Endothelial cell of umbilical vein (primary cell): ENCODE results near the gene ALDH5A1. TPM values are rescaled to one million over a fixed set of nuclear protein-coding genes. Genes with fewer than 3 reads are reported as not detected.

Experiments used
- BruUV-seq: library from RNA; stranded (reverse); fragments of 400-500 nt; replicated peaks from 2 replicates; lab custom pipeline; 2021; lab: Mats Ljungman, UMichigan
- CTCF ChIA-PET: fragments of 300-600, 350-600 bp; sonication (Branson Sonifier 250); formaldehyde crosslinking; loops from one replicate; lab custom pipeline; 2021; ENCODE audit warnings: antibody characterized with exemption, inconsistent platforms; lab: Charles Lee
- POLR2A ChIA-PET: fragments of 300-600, 350-600 bp; sonication (Branson Sonifier 250); formaldehyde crosslinking; loops from one replicate; lab custom pipeline; 2021; ENCODE audit warnings: antibody characterized with exemption, inconsistent platforms; lab: Charles Lee
- DNase-seq: peaks from one replicate; pipeline ENCODE4 v3.0.0-alpha.2; 2011; ENCODE audit warnings: low read depth, low spot score
- FAIRE-seq: peaks from 2 replicates; lab custom pipeline; 2011; peaks lifted over from hg19 to GRCh38; lab: Jason Lieb, UNC
- H2AFZ ChIP-seq: 2 replicates; pipeline ENCODE4 v1.6.0; 2012; ENCODE audit warnings: low read depth, low read length, control low read depth, inconsistent platforms
- H3K27ac ChIP-seq: 2 replicates; pipeline ENCODE4 v1.5.1; 2011; ENCODE audit warnings: low read depth, mild to moderate bottlenecking, control low read depth, low read length, moderate library complexity; ENCODE audit not compliant: insufficient read depth
- H3K27me3 ChIP-seq, 2 experiments: 2 replicates each; pipeline versions ENCODE4 v1.6.0 to v1.6.1; 2011; ENCODE audit warnings: low read length in 2 of 2, mixed read lengths in 1 of 2; ENCODE audit not compliant: control insufficient read depth in 2 of 2, insufficient read depth in 2 of 2
- H3K36me3 ChIP-seq, 2 experiments: 2 replicates in 1 of 2; 3 replicates in 1 of 2; pipeline ENCODE4 v1.5.1; 2011; ENCODE audit warnings: low read length in 2 of 2, mild to moderate bottlenecking in 1 of 2, moderate library complexity in 1 of 2; ENCODE audit not compliant: control insufficient read depth in 2 of 2, insufficient read depth in 2 of 2; ENCODE audit errors: extremely low read depth in 1 of 2
- H3K4me1 ChIP-seq: 3 replicates; pipeline ENCODE4 v1.5.1; 2011; ENCODE audit warnings: mild to moderate bottlenecking, low read length; ENCODE audit not compliant: control insufficient read depth, insufficient read depth; ENCODE audit errors: extremely low read depth
- H3K4me2 ChIP-seq: 2 replicates; pipeline ENCODE4 v1.6.1; 2011; ENCODE audit warnings: low read length, control low read depth, mixed read lengths; ENCODE audit not compliant: insufficient read depth
- H3K4me3 ChIP-seq, 3 experiments: fragments of 200-600 bp in 1 of 3; sonication (generic), shearing (Covaris generic) in 1 of 3; replicated peaks in 1 of 3; 2 replicates each; pipeline ENCODE4 v1.5.1; 2011 to 2016; ENCODE audit warnings: control low read depth in 3 of 3, low read length in 3 of 3, mild to moderate bottlenecking in 2 of 3, inconsistent platforms in 1 of 3, low read depth in 1 of 3, moderate library complexity in 1 of 3; ENCODE audit not compliant: insufficient read depth in 1 of 3
- H3K79me2 ChIP-seq: 2 replicates; pipeline ENCODE4 v1.6.0; 2012; ENCODE audit warnings: low read length, inconsistent platforms; ENCODE audit not compliant: control insufficient read depth, insufficient read depth
- H3K9ac ChIP-seq: replicated peaks from 2 replicates; pipeline ENCODE3; 2011; ENCODE audit warnings: low read length, control low read depth; ENCODE audit not compliant: insufficient read depth; ENCODE audit errors: extremely low read depth
- H3K9me1 ChIP-seq: replicated peaks from 3 replicates; pipeline ENCODE4 v1.6.0; 2011; ENCODE audit warnings: mild to moderate bottlenecking, low read length; ENCODE audit not compliant: control insufficient read depth, insufficient read depth; ENCODE audit errors: extremely low read depth
- H3K9me3 ChIP-seq: replicated peaks from 2 replicates; pipeline ENCODE4 v1.5.1; 2012; ENCODE audit warnings: low read length, inconsistent platforms; ENCODE audit not compliant: control insufficient read depth, insufficient read depth
- H4K20me1 ChIP-seq: replicated peaks from 2 replicates; pipeline ENCODE3; 2011; ENCODE audit warnings: mild to moderate bottlenecking, low read length; ENCODE audit not compliant: control insufficient read depth, insufficient read depth; ENCODE audit errors: extremely low read depth
- CTCF ChIP-seq, 2 donors: IDR thresholded peaks; 1 replicate in 1 of 2; 2 replicates in 1 of 2; pipeline ENCODE4 v1.5.1; 2011; ENCODE audit warnings: low read length in 2 of 2, mild to moderate bottlenecking in 2 of 2, moderate library complexity in 2 of 2, control low read depth in 1 of 2, inconsistent platforms in 1 of 2, low read depth in 1 of 2; ENCODE audit not compliant: insufficient read depth in 1 of 2; ENCODE audit errors: extremely low read depth in 1 of 2
- EZH2 ChIP-seq: IDR thresholded peaks from 2 replicates; pipeline ENCODE4 v1.6.1; 2012; ENCODE audit warnings: borderline replicate concordance, low read depth, mild to moderate bottlenecking, moderate library complexity, low read length, inconsistent platforms; ENCODE audit not compliant: severe bottlenecking
- FOS ChIP-seq: IDR thresholded peaks from 2 replicates; pipeline ENCODE4 v1.6.1; 2011; ENCODE audit warnings: mild to moderate bottlenecking, low read length, moderate library complexity, borderline replicate concordance; ENCODE audit not compliant: insufficient read depth
- GATA2 ChIP-seq: IDR thresholded peaks from 2 replicates; pipeline ENCODE4 v1.7.0; 2011; ENCODE audit warnings: low read depth, mild to moderate bottlenecking, moderate library complexity, mixed read lengths, low read length; ENCODE audit not compliant: insufficient read length, insufficient read depth
- JUN ChIP-seq: IDR thresholded peaks from 2 replicates; pipeline ENCODE4 v1.6.1; 2011; ENCODE audit warnings: borderline replicate concordance, low read depth; ENCODE audit not compliant: insufficient read length, insufficient read depth
- MAX ChIP-seq: IDR thresholded peaks from 2 replicates; pipeline ENCODE4 v1.6.1; 2011; ENCODE audit not compliant: insufficient read depth, insufficient read length
- MYC ChIP-seq: IDR thresholded peaks from one replicate; pipeline ENCODE4 v1.6.1; 2011; ENCODE audit warnings: mild to moderate bottlenecking, low read depth, low read length
- POLR2A ChIP-seq: IDR thresholded peaks from 2 replicates; pipeline ENCODE4 v1.6.1; 2012; ENCODE audit warnings: low read depth, mild to moderate bottlenecking, control low read depth, low read length
- POLR2AphosphoS5 ChIP-seq: IDR thresholded peaks from 2 replicates; pipeline ENCODE4 v1.6.1; 2012; ENCODE audit warnings: low read depth, mild to moderate bottlenecking, control low read depth, low read length, moderate library complexity; ENCODE audit not compliant: insufficient read depth
- dilution Hi-C: fragments of 300-500 bp; cut with MboI; formaldehyde crosslinking; loops from one replicate; pipeline ENCODE4 v1.15.0; 2019; ENCODE audit warnings: low sequenced_read_pairs; ENCODE audit not compliant: extremely low pct_ligation_motif_present
- intact Hi-C: fragments of 100-400 bp; cut with micrococcal nuclease; formaldehyde crosslinking; loops from one replicate; pipeline ENCODE4 v1.10.0; 2022
- polyA plus RNA-seq, 4 experiments: library from polyadenylated mRNA; depleted of rRNA in 3 of 4; stranded (reverse) in 3 of 4; unstranded in 1 of 4; fragments of >200 nt; gene quantifications; 2 replicates each; pipeline versions ENCODE4 v1.2.1 to v1.2.3, GENCODE V29; 2011 to 2012; ENCODE audit warnings: missing spikeins in 1 of 4
- total RNA-seq: library from RNA; stranded (reverse); gene quantifications from 2 replicates; pipeline ENCODE4 v1.2.3, GENCODE V29; 2021

The ALDH5A1 gene
- total and polyA plus RNA-seq, 2 donors (not counting 3 experiments of a cell fraction or from before 2014, with no cell fraction given) = 0.51 to 1.1 TPM

- Histone ChIP-seq H4K20me1 (no peaks in the 10 kb centered on the region), H3K4me3 (no peak overlapping the region), H3K9me3 (no peaks in the 10 kb centered on the region), H3K9me1 (no peaks in the 10 kb centered on the region), H2AFZ (no peak overlapping the region), H3K4me1 (no peaks in the 10 kb centered on the region), H3K79me2 (no peaks in the 10 kb centered on the region), H3K4me2 (no peak overlapping the region), H3K27me3 (no peaks in the 10 kb centered on the region), H3K27ac (no peak overlapping the region), H3K9ac (no peak overlapping the region), H3K36me3 (no peaks in the 10 kb centered on the region)
- FAIRE-seq (no peak), DNase-seq (no peak)
- intact Hi-C loops = no loop called here
- dilution Hi-C loops = no loop called here
- TF ChIP-seq CTCF (IDR thresholded peaks at IDR 0.05; ENCODE audit: extremely low read depth in 1 of 2, insufficient read depth in 1 of 2, low read depth in 1 of 2, low read length in 2 of 2) (no peak), POLR2A (no peak), EZH2 (no peak), MAX (no peak)
- POLR2A ChIA-PET = no interaction called here
- CTCF ChIA-PET = no interaction called here
- BruUV-seq = no TSS peak
Observed at GRCh38 chr6:24549674-24550353, 55.0 kb downstream of the ALDH5A1 start.

GRCh38 chr6:24551139-24551538 is 56.4 kb downstream of the ALDH5A1 start:
- H2AFZ ChIP-seq = no peak overlapping the region
- no peak overlapping the region for H3K4me3 ChIP-seq
- TF ChIP-seq MYC (no peak), FOS (no peak), POLR2A (no peak), JUN (no peak), EZH2 (no peak), CTCF (IDR thresholded peaks at IDR 0.05; ENCODE audit: extremely low read depth in 1 of 2, insufficient read depth in 1 of 2, low read depth in 1 of 2, low read length in 2 of 2) (no peak), GATA2 (no peak), POLR2AphosphoS5 (no peak), MAX (no peak)
- H3K27ac ChIP-seq = no peak overlapping the region
- DNase-seq = no peak
- H3K9me3 ChIP-seq = no peaks in the 10 kb centered on the region
- dilution Hi-C loops = no loop called here
- H4K20me1 ChIP-seq = no peaks in the 10 kb centered on the region
- no peaks in the 10 kb centered on the region for H3K9me1 ChIP-seq
- no peak for FAIRE-seq
- no TSS peak for BruUV-seq
- no peak overlapping the region for H3K9ac ChIP-seq
- H3K4me1 ChIP-seq = no peaks in the 10 kb centered on the region
- H3K79me2 ChIP-seq = no peaks in the 10 kb centered on the region
- CTCF ChIA-PET = interaction anchor here (1.2 to 2.9 kb wide), 2 partner anchors 27 to 30 kb away, joined by 3 to 9 read pairs; no protein-coding TSS in a partner anchor
- intact Hi-C loops = no loop called here
- POLR2A ChIA-PET = no interaction called here
- no peaks in the 10 kb centered on the region for H3K36me3 ChIP-seq
- no peak overlapping the region for H3K4me2 ChIP-seq
- no peaks in the 10 kb centered on the region for H3K27me3 ChIP-seq
